Activated naive CD8-positive, alpha-beta T cell treated with anti-CD3 and anti-CD28 coated beads for 36 hours (primary cell): ENCODE results near the gene FDCSP. TPM values are rescaled to one million over a fixed set of nuclear protein-coding genes. Genes with fewer than 3 reads are reported as not detected.

Experiments used
- DNase-seq: peaks from one replicate; pipeline ENCODE4 v3.0.0; 2021
- H3K27ac Mint-ChIP-seq: one replicate; pipeline ENCODE4 v1.8.0; 2022; ENCODE audit warnings: mild to moderate bottlenecking, moderate library complexity, mixed read lengths
- H3K27me3 Mint-ChIP-seq: one replicate; pipeline ENCODE4 v1.8.0; 2022; ENCODE audit warnings: mild to moderate bottlenecking, mixed read lengths
- H3K36me3 Mint-ChIP-seq: one replicate; pipeline ENCODE4 v1.8.0; 2021; ENCODE audit warnings: mild to moderate bottlenecking, mixed read lengths
- H3K4me1 Mint-ChIP-seq: one replicate; pipeline ENCODE4 v1.8.0; 2021; ENCODE audit warnings: mixed read lengths
- H3K4me3 Mint-ChIP-seq: one replicate; pipeline ENCODE4 v1.8.0; 2022; ENCODE audit warnings: mild to moderate bottlenecking, moderate library complexity, mixed read lengths
- H3K9me3 Mint-ChIP-seq: one replicate; pipeline ENCODE4 v1.8.0; 2022; ENCODE audit warnings: mixed read lengths
- total RNA-seq, 2 experiments: library from RNA; stranded (reverse); gene quantifications; one replicate each; pipeline ENCODE4 v1.2.3, GENCODE V29; 2021

Gene FDCSP
- total RNA-seq, result not detected

DNA sequence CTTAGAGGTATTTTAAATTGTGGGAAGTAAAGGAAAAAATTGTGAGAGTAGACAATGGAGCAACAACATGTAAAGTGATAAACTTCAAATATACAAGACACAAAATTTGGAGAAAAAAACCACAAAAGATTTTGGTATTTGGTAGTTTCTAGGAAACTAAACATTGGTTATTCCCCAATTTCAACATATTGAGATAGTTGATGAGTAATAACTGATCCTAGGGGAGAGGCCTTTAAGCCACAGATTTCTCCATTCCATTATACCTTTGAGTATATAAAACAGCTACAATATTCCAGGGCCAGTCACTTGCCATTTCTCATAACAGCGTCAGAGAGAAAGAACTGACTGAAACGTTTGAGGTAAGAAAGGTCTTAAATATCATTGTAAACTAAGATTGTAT lies at the start of gene FDCSP:
TSS of gene FDCSP (plus strand) at position 301 of the 400 bp plus-strand sequence. CDS start 5,071 bp downstream, outside the sequence.
- no peak for DNase-seq
- Mint-ChIP-seq H3K4me3 (no peak within 1 kb of the TSS), H3K4me1 (no peaks in the 10 kb centered on the region), H3K27ac (no peak within 1 kb of the TSS), H3K36me3 (no peaks in the 10 kb centered on the region), H3K27me3 (no peaks in the 10 kb centered on the region), H3K9me3 (no peaks in the 10 kb centered on the region)

GRCh38 chr4:70177090-70177489 lies 48.8 kb upstream of the FDCSP start:
- no peaks in the 10 kb centered on the region for H3K36me3 Mint-ChIP-seq
- H3K4me3 Mint-ChIP-seq, result no peak overlapping the region

GRCh38 chr4:70178075-70178660 lies 47.8 kb upstream of the FDCSP start:
- Mint-ChIP-seq H3K27ac (no peak overlapping the region), H3K4me3 (no peak overlapping the region), H3K4me1 (no peaks in the 10 kb centered on the region), H3K27me3 (no peaks in the 10 kb centered on the region), H3K36me3 (no peaks in the 10 kb centered on the region), H3K9me3 (no peaks in the 10 kb centered on the region)
- DNase-seq, result no peak

More at GRCh38 chr4:70177090-70177489, 48.8 kb upstream of the FDCSP start:
- Mint-ChIP-seq H3K9me3 (no peaks in the 10 kb centered on the region), H3K27ac (no peak overlapping the region), H3K27me3 (no peaks in the 10 kb centered on the region), H3K4me1 (no peaks in the 10 kb centered on the region)
- DNase-seq, result no peak

GRCh38 chr4:70179811-70180210 lies 46.1 kb upstream of the FDCSP start:
- no peaks in the 10 kb centered on the region for H3K9me3 Mint-ChIP-seq
- DNase-seq, result no peak
- H3K4me1 Mint-ChIP-seq, result no peaks in the 10 kb centered on the region
- no peaks in the 10 kb centered on the region for H3K27me3 Mint-ChIP-seq
- no peak overlapping the region for H3K4me3 Mint-ChIP-seq
- H3K27ac Mint-ChIP-seq, result no peak overlapping the region
- H3K36me3 Mint-ChIP-seq, result no peaks in the 10 kb centered on the region

DNA sequence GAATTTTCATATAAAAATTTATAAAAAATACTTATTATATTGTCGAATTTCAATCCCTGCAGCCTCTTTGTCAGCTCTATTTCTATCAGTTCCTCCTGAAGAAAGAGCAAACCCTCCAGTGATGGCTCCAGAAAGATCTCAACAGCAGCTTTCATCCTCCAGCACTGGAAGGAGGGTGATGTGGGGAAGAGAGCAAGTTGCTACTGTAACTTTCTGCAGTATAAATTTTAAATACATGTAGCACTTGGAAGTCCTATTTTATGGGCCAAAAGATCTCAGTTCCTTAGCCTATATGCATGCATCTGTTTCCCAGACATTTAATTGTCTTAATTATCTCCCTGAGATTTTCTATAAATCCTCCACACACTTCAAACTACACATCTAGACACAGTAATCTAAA lies 44.1 kb upstream of the FDCSP start:
- Mint-ChIP-seq H3K9me3 (no peaks in the 10 kb centered on the region), H3K27me3 (no peaks in the 10 kb centered on the region), H3K36me3 (no peaks in the 10 kb centered on the region), H3K27ac (no peak overlapping the region), H3K4me3 (no peak overlapping the region), H3K4me1 (no peaks in the 10 kb centered on the region)
- no peak for DNase-seq

DNA sequence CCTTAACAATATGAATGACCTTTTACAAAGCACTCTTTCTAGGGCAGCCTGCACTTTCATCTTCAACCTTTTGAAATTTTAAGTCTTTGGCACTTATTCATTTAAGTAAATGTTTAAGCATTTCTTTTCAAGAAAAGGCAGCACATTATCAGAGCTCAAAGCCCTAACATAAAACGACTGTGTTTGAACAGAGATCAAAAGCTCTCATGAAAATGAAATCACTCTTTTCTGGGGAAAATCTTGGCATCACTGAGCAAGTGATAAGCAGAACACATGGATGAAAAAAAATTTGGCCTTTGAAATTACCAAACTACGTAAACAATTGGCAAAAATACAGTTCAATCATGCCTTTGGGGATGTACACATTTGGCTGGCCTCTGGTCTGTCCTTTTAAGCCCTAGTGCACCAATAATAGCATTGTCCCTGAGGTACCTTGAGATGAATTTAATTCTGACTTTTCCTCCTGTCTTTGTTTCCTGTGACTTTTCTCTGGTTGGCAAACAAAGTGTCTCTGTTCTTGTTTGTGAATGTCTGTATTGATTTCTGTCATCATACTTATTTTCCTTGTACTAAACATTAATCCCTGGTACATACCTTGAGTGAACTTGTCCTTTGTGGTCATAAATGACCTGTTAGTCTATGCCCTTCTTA lies 43.3 kb upstream of the FDCSP start:
- H3K4me3 Mint-ChIP-seq, result no peak overlapping the region
- H3K4me1 Mint-ChIP-seq, result no peaks in the 10 kb centered on the region
- H3K36me3 Mint-ChIP-seq, result no peaks in the 10 kb centered on the region
- no peaks in the 10 kb centered on the region for H3K9me3 Mint-ChIP-seq
- H3K27me3 Mint-ChIP-seq, result no peaks in the 10 kb centered on the region
- no peak overlapping the region for H3K27ac Mint-ChIP-seq
- no peak for DNase-seq

DNA sequence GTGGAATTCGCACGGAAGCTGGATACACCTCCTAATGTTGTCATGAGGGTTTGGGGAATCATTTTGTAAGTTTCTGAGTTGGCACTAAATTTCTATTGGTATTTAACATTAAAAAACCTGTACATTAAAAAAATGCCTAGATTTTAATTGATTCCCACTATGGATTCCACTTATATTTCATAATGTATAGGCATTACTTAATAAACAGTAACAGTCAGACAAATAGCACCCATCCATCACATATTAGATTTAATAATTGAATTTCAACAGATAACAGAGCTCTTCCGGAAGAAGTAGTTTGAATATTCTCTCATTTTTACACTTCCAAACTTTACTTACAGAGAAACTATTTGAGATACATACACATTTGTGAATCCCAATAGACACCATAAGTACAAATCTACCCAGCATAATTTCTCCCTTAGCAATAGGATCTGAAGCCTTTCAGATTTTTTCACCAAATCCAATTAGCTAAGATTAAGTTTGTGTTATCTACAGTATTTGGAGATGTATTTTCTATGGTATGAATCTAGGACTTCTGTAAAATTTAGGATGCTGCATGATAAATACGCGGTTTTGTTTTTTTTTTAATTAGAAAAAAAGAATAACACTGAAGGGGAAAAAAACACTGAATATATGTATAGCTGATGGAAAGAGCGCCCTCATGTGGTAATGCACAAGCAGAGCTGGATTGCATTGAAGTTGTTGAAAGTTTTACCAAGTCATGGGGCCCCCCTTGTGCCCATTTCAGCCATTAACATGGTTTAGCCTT lies 42.6 kb upstream of the FDCSP start:
- Mint-ChIP-seq H3K9me3 (no peaks in the 10 kb centered on the region), H3K36me3 (no peaks in the 10 kb centered on the region), H3K27ac (no peak overlapping the region), H3K27me3 (no peaks in the 10 kb centered on the region), H3K4me1 (no peaks in the 10 kb centered on the region), H3K4me3 (no peak overlapping the region)
- peak; percentile 3 for DNase-seq

GRCh38 chr4:70183940-70184246 lies 42.0 kb upstream of the FDCSP start:
- Mint-ChIP-seq H3K36me3 (no peaks in the 10 kb centered on the region), H3K4me3 (no peak overlapping the region), H3K27ac (no peak overlapping the region), H3K4me1 (no peaks in the 10 kb centered on the region), H3K9me3 (no peaks in the 10 kb centered on the region), H3K27me3 (no peaks in the 10 kb centered on the region)
- DNase-seq, result no peak

GRCh38 chr4:70187216-70187615 lies 38.7 kb upstream of the FDCSP start:
- DNase-seq, result no peak
- Mint-ChIP-seq H3K27ac (no peak overlapping the region), H3K9me3 (no peaks in the 10 kb centered on the region), H3K27me3 (no peaks in the 10 kb centered on the region), H3K4me1 (no peaks in the 10 kb centered on the region), H3K4me3 (no peak overlapping the region), H3K36me3 (no peaks in the 10 kb centered on the region)

GRCh38 chr4:70190579-70190978 lies 35.3 kb upstream of the FDCSP start:
- Mint-ChIP-seq H3K9me3 (no peaks in the 10 kb centered on the region), H3K36me3 (no peaks in the 10 kb centered on the region), H3K27me3 (no peaks in the 10 kb centered on the region), H3K4me1 (no peaks in the 10 kb centered on the region), H3K4me3 (no peak overlapping the region), H3K27ac (no peak overlapping the region)
- DNase-seq, result no peak

DNA sequence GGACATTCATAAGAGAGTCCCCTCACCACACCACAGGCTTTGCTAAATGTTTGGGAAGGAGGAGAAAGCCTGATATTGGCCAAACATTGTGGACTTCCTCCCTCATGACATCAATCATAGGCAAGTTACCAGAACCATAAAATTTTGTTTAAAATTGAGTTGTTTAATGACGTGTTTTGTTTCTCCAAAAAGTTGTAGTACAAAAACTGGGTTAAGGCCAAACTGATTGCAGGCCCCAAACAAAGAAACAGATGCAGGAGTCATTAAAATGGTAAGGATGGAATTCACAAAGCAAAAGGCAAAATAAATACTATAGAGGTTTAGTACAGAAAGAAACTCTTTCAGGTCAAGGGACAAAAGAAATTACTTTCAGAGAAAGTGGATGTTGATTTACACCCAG lies 34.3 kb upstream of the FDCSP start:
- Mint-ChIP-seq H3K36me3 (no peaks in the 10 kb centered on the region), H3K27me3 (no peaks in the 10 kb centered on the region), H3K4me3 (no peak overlapping the region), H3K4me1 (no peaks in the 10 kb centered on the region), H3K9me3 (no peaks in the 10 kb centered on the region), H3K27ac (no peak overlapping the region)
- DNase-seq, result no peak

- Mint-ChIP-seq H3K4me1 (no peaks in the 10 kb centered on the region), H3K9me3 (no peaks in the 10 kb centered on the region), H3K4me3 (no peak overlapping the region), H3K27me3 (no peaks in the 10 kb centered on the region), H3K27ac (no peak overlapping the region), H3K36me3 (no peaks in the 10 kb centered on the region)
- no peak for DNase-seq
These were observed 33.0 kb upstream of the FDCSP start for GRCh38 chr4:70192895-70193294.

DNA sequence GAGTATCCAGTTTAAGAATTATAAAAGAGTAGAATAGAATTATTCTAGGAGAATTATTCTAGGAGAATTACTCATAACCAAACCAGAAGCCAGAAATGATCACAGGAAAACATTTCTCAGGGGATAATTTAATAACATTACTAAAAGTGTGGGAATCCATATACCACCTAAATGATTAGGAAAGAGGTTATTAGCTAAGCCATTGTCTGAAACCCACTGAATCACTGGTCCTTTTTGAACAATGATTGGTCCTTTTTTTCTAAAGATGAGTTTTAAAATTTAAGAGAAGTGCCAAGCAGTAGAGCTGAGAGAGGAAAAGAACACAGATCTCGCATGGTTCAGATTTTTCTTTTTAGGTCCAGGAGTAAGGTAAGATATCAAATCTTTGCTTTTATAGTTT lies 30.5 kb upstream of the FDCSP start, which contains the start of gene ODAM:
TSS of gene ODAM (plus strand) at position 301 of the 400 bp plus-strand sequence. CDS start 819 bp downstream, outside the sequence.
- no peak for DNase-seq
- no peaks in the 10 kb centered on the region for H3K9me3 Mint-ChIP-seq
- H3K4me1 Mint-ChIP-seq, result no peaks in the 10 kb centered on the region
- H3K27ac Mint-ChIP-seq, result no peak within 1 kb of the TSS
- no peaks in the 10 kb centered on the region for H3K36me3 Mint-ChIP-seq
- H3K27me3 Mint-ChIP-seq, result no peaks in the 10 kb centered on the region
- H3K4me3 Mint-ChIP-seq, result no peak within 1 kb of the TSS

- Mint-ChIP-seq H3K36me3 (no peaks in the 10 kb centered on the region), H3K4me3 (no peak overlapping the region), H3K27me3 (no peaks in the 10 kb centered on the region), H3K4me1 (no peaks in the 10 kb centered on the region), H3K27ac (no peak overlapping the region), H3K9me3 (no peaks in the 10 kb centered on the region)
- DNase-seq, result no peak
These were observed 29.1 kb upstream of the FDCSP start for GRCh38 chr4:70196857-70197256.

DNA sequence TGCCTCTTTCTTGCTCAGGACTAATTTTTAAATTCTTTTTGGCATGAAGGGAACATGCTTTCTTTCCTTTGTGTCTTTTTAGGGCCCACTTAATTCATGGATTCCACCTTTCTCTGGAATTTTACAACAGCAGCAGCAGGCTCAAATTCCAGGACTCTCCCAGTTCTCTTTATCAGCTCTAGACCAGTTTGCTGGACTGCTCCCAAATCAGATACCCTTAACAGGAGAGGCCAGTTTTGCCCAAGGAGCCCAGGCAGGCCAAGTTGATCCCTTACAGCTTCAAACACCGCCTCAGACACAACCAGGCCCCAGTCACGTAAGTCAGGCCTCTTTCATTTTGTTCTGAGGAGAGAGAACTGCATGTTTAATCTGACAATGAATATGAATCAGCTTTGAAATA lies 28.1 kb upstream of the FDCSP start:
- Mint-ChIP-seq H3K27ac (no peak overlapping the region), H3K36me3 (no peaks in the 10 kb centered on the region), H3K9me3 (no peaks in the 10 kb centered on the region), H3K4me1 (no peaks in the 10 kb centered on the region), H3K4me3 (no peak overlapping the region), H3K27me3 (no peaks in the 10 kb centered on the region)
- DNase-seq, result no peak

DNA sequence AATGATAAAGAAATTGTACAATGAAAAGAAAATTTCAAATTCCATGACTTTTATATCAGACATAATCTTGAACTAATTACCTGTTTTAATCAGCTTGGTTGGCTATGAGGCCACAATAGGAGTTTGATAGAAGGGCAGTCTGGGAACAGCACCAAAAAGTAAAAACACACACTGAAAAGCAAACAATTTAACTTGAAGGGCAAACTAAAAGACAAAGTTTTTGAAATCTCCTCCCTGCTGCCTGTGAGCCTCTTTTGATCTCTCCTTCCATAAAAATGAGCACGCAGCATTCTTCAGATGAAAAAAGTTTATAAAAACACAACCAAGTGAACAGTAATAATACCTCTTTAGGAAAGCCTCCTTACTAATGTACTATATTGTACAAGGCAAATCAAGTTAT lies 22.3 kb upstream of the FDCSP start:
- Mint-ChIP-seq H3K27ac (no peak overlapping the region), H3K9me3 (no peaks in the 10 kb centered on the region), H3K4me1 (no peaks in the 10 kb centered on the region), H3K27me3 (no peaks in the 10 kb centered on the region), H3K36me3 (no peaks in the 10 kb centered on the region), H3K4me3 (no peak overlapping the region)
- no peak for DNase-seq
